NCI-H82 treated with DMSO at 0.1 percent for 48 hours (cell line): ENCODE measurements around the gene NDUFA1.
"Not testable (repeated sequence)": the region's sequence is repeated elsewhere in the genome, so short reads cannot be mapped to it uniquely, and the experiment has no call there.

Experiments
- DNase-seq: peaks from one replicate; lab custom pipeline; 2025; ENCODE audit not compliant: unreplicated experiment; lab: John Stamatoyannopoulos, UW

The NDUFA1 gene

GRCh38 chrX:119900976-119901375 lies 29.3 kb downstream of the NDUFA1 start:
- DNase-seq = no peak

- no peak for DNase-seq
Measured at GRCh38 chrX:119916310-119916709, 44.7 kb downstream of the NDUFA1 start.

- no peak for DNase-seq
Measured at GRCh38 chrX:119917877-119918276, 46.2 kb downstream of the NDUFA1 start.

GRCh38 chrX:119919835-119920585 lies 48.4 kb downstream of the NDUFA1 start:
- no peak for DNase-seq

- not testable (repeated sequence) for DNase-seq
Measured at GRCh38 chrX:119922391-119922790, 50.8 kb downstream of the NDUFA1 start.
